HEK293T (cell line): ENCODE data around the gene AP2A2.

Experiments used
- ARNT ChIP-seq: fragments of 450-650 bp; IDR thresholded peaks from 2 replicates; pipeline ENCODE4 v1.6.1; 2017; ENCODE audit warnings: mild to moderate bottlenecking
- BHLHE40 ChIP-seq: fragments of 450-650 bp; IDR thresholded peaks from 2 replicates; pipeline ENCODE4 v1.6.1; 2016; ENCODE audit warnings: mild to moderate bottlenecking, moderate library complexity, borderline replicate concordance
- FOXK2 ChIP-seq: fragments of 450-650 bp; IDR thresholded peaks from 2 replicates; pipeline ENCODE4 v1.6.1; 2016; ENCODE audit warnings: mild to moderate bottlenecking
- FOXM1 ChIP-seq: fragments of 450-650 bp; IDR thresholded peaks from 2 replicates; pipeline ENCODE4 v1.6.1; 2017; ENCODE audit warnings: mild to moderate bottlenecking, borderline replicate concordance
- NFRKB ChIP-seq: fragments of 450-650 bp; IDR thresholded peaks from 2 replicates; pipeline ENCODE4 v1.6.1; 2016; ENCODE audit warnings: mild to moderate bottlenecking, moderate library complexity
- PKNOX1 ChIP-seq: fragments of 450-650 bp; IDR thresholded peaks from 2 replicates; pipeline ENCODE4 v1.6.1; 2016
- SP1 ChIP-seq: fragments of 450-650 bp; IDR thresholded peaks from 2 replicates; pipeline ENCODE4 v1.6.1; 2017
- ZNF384 ChIP-seq: fragments of 450-650 bp; IDR thresholded peaks from 2 replicates; pipeline ENCODE4 v1.6.1; 2016

- TF ChIP-seq FOXM1: no peak
- TF ChIP-seq PKNOX1: no peak
- no peak for TF ChIP-seq BHLHE40
- TF ChIP-seq ARNT: no peak
- no peak for TF ChIP-seq FOXK2
- TF ChIP-seq NFRKB: no peak
- TF ChIP-seq SP1: no peak
- TF ChIP-seq ZNF384: no peak
Measured at GRCh38 chr11:898540-899190, 27.0 kb upstream of the AP2A2 start.
